K562 (cell line): ENCODE data around the gene ARPC4. TPM values are rescaled to one million over a fixed set of nuclear protein-coding genes. Genes with fewer than 3 reads are reported as not detected.
A peak's percentile ranks its signal among the peaks of the same experiment; 100 is the strongest.

Source experiments
- CCNT2 ChIP-seq: IDR thresholded peaks from 2 replicates; pipeline ENCODE4 v1.6.1; 2011; ENCODE audit warnings: borderline replicate concordance, low read depth, mild to moderate bottlenecking, moderate library complexity, mixed read lengths, low read length; ENCODE audit not compliant: insufficient read length; ENCODE audit errors: extremely low read depth
- CEBPG ChIP-seq, 3 experiments: fragments of 200-800 bp in 1 of 3; sonication (Bioruptor generic) in 1 of 3; sonication (generic) in 1 of 3; formaldehyde crosslinking in 1 of 3; IDR thresholded peaks in 2 of 3; conservative IDR thresholded peaks in 1 of 3; 2 replicates each; pipeline versions ENCODE4 v1.6.1 to v1.8.0; 2016 to 2022; ENCODE audit warnings: missing compliant biosample characterization in 2 of 3, missing genetic modification characterization in 2 of 3, mild to moderate bottlenecking in 1 of 3, missing genetic modification reagents in 1 of 3
- CSDE1 ChIP-seq, 2 experiments: fragments of 450-650 bp; IDR thresholded peaks; 2 replicates each; pipeline ENCODE4 v1.6.1; 2016; ENCODE audit warnings: mild to moderate bottlenecking in 1 of 2
- DIDO1 ChIP-seq: fragments of 450-650 bp; IDR thresholded peaks from 2 replicates; pipeline ENCODE4 v1.6.1; 2016; ENCODE audit warnings: low read depth, missing biosample characterization, missing genetic modification characterization
- FOXP1 ChIP-seq: sonication (generic); formaldehyde crosslinking; IDR thresholded peaks from 2 replicates; pipeline ENCODE4 v1.8.0; 2022; ENCODE audit warnings: mild to moderate bottlenecking, missing genetic modification reagents
- GTF2F1 ChIP-seq: IDR thresholded peaks from 2 replicates; pipeline ENCODE4 v1.6.1; 2011; ENCODE audit warnings: low read depth, low read length, improper control_type of control experiment
- HDAC1 ChIP-seq, 2 experiments: fragments of 450-650 bp; IDR thresholded peaks; 2 replicates each; pipeline ENCODE4 v1.6.1; 2016 to 2017; ENCODE audit warnings: inconsistent platforms in 1 of 2, mild to moderate bottlenecking in 1 of 2, moderate library complexity in 1 of 2
- KLF16 ChIP-seq: IDR thresholded peaks from 2 replicates; pipeline ENCODE4 v1.6.1; 2016; ENCODE audit warnings: antibody characterized with exemption
- KLF6 ChIP-seq: fragments of 250-450 bp; sonication (Bioruptor Pico); IDR thresholded peaks from 2 replicates; pipeline ENCODE4 v1.4.0; 2020; ENCODE audit warnings: mild to moderate bottlenecking, moderate library complexity, borderline replicate concordance
- LARP7 ChIP-seq: fragments of 450-650 bp; IDR thresholded peaks from 2 replicates; pipeline ENCODE4 v1.6.1; 2016
- MAFG ChIP-seq: fragments of 450-650 bp; conservative IDR thresholded peaks from 2 replicates; pipeline ENCODE4 v1.6.1; 2016; ENCODE audit warnings: missing genetic modification characterization, missing compliant biosample characterization
- MXI1 ChIP-seq: IDR thresholded peaks from 2 replicates; pipeline ENCODE4 v1.6.1; 2011; ENCODE audit warnings: low read depth, mild to moderate bottlenecking, improper control_type of control experiment, low read length
- NCOA1 ChIP-seq: fragments of 450-650 bp; IDR thresholded peaks from 2 replicates; pipeline ENCODE4 v1.6.1; 2016; ENCODE audit warnings: low read depth
- NCOA4 ChIP-seq: fragments of 450-650 bp; IDR thresholded peaks from 2 replicates; pipeline ENCODE4 v1.6.1; 2018; ENCODE audit warnings: mild to moderate bottlenecking; ENCODE audit not compliant: partially characterized antibody
- NFRKB ChIP-seq: fragments of 450-650 bp; IDR thresholded peaks from 2 replicates; pipeline ENCODE4 v1.6.1; 2016; ENCODE audit warnings: low read depth
- RBM22 ChIP-seq: fragments of 200-400 bp; formaldehyde crosslinking; IDR thresholded peaks from 2 replicates; pipeline ENCODE4 v1.6.1; 2018; ENCODE audit warnings: low read length, low read depth; ENCODE audit not compliant: poor library complexity, severe bottlenecking
- RHOXF2B ChIP-seq: fragments of 250-450 bp; sonication (Bioruptor Pico); conservative IDR thresholded peaks from 2 replicates; pipeline ENCODE4 v1.5.1; 2021
- SAP30 ChIP-seq: fragments of 200-600 bp; sonication (generic); IDR thresholded peaks from 2 replicates; pipeline ENCODE4 v1.6.1; 2012; ENCODE audit warnings: borderline replicate concordance, low read depth, mild to moderate bottlenecking, moderate library complexity, low read length, control low read depth, inconsistent platforms; ENCODE audit not compliant: insufficient read depth, poor library complexity, severe bottlenecking
- XRCC5 ChIP-seq: fragments of 200-400 bp; formaldehyde crosslinking; IDR thresholded peaks from 2 replicates; pipeline ENCODE4 v1.6.1; 2017; ENCODE audit warnings: low read depth, mild to moderate bottlenecking, low read length
- YY1 ChIP-seq, 3 experiments: IDR thresholded peaks; 2 replicates each; pipeline ENCODE4 v1.6.1; 2011; ENCODE audit warnings: low read length in 2 of 3, mild to moderate bottlenecking in 2 of 3, moderate library complexity in 2 of 3, borderline replicate concordance in 1 of 3, control low read depth in 1 of 3, low read depth in 1 of 3; ENCODE audit not compliant: insufficient read depth in 3 of 3, insufficient replicate concordance in 2 of 3, control insufficient read depth in 1 of 3, insufficient read length in 1 of 3; ENCODE audit errors: extremely low read depth in 1 of 3
- ZC3H11A ChIP-seq: IDR thresholded peaks from 2 replicates; pipeline ENCODE4 v1.6.1; 2012; ENCODE audit warnings: low read depth, low read length, improper control_type of control experiment
- ZEB2 ChIP-seq: fragments of 450-650 bp; IDR thresholded peaks from 2 replicates; pipeline ENCODE4 v1.6.1; 2016
- polyA plus RNA-seq, 8 experiments: library from polyadenylated mRNA; depleted of rRNA in 4 of 8; stranded (reverse) in 5 of 8; unstranded in 3 of 8; fragments of >200 nt; fragmentation: Nextera tagmentation in 2 of 8; fragmentation: Illumina TruSeq in 1 of 8; extraction: Ambion mirVana in 2 of 8; extraction: Trizol in 1 of 8; gene quantifications; 2 replicates each; pipeline versions ENCODE4 v1.2.1 to v1.2.3, GENCODE V29; 2011 to 2014; ENCODE audit warnings: inconsistent platforms in 1 of 8, missing spikeins in 1 of 8
- total RNA-seq, 7 experiments: library from RNA; depleted of rRNA in 6 of 7; stranded (reverse); fragments of >200 nt in 6 of 7; fragmentation: Illumina TruSeq in 2 of 7; extraction: Trizol in 2 of 7; gene quantifications; 2 replicates each; pipeline versions ENCODE4 v1.2.1 to v1.2.3, GENCODE V29; 2011 to 2021; ENCODE audit warnings: low replicate concordance in 1 of 7
- TF ChIP-seq, protein P1 (sequence below), 3 experiments: fragments of 200-800 bp in 1 of 3; sonication (Bioruptor generic) in 1 of 3; sonication (generic) in 1 of 3; formaldehyde crosslinking in 1 of 3; IDR thresholded peaks; 2 replicates each; pipeline versions ENCODE4 v1.6.1 to v1.8.0; 2016 to 2022; ENCODE audit warnings: mild to moderate bottlenecking in 2 of 3, missing compliant biosample characterization in 2 of 3, missing genetic modification characterization in 2 of 3, missing genetic modification reagents in 1 of 3
- TF ChIP-seq, protein P2 (sequence below): sonication (generic); formaldehyde crosslinking; IDR thresholded peaks from 2 replicates; pipeline ENCODE4 v1.8.0; 2022; ENCODE audit warnings: missing genetic modification reagents, mild to moderate bottlenecking, borderline replicate concordance

ARPC4 gene
- total and polyA plus RNA-seq, 9 of the 15 experiments (the other 6 are each of a cell fraction or from before 2014, with no cell fraction given) = 20.1 to 153 (median 119) TPM

GRCh38 chr3:9793161-9793781, 389 bp downstream of the ARPC4 start (continued):
- 0 out of 2 replicates have a peak, but pooled peaks have one; percentile 6 for TF ChIP-seq NCOA1
- TF ChIP-seq XRCC5 = no peak
- 0 out of 2 replicates have a peak, but pooled peaks have one; percentile 59 for TF ChIP-seq DIDO1 (tag)
- TF ChIP-seq CEBPG (CRISPR knock-in tag; IDR thresholded peaks at IDR 0.05) = peak; percentile 59; the same call in 1 of the 2 replicates
- 0 out of 4 replicates have a peak, but pooled peaks of 1 of the 2 experiments have one; percentile 22 for TF ChIP-seq CEBPG (tag; conservative IDR thresholded peaks at IDR 0.05 in 1 of 2, IDR thresholded peaks at IDR 0.05 in 1 of 2)
- no peak; a peak in 1 of 4 replicates for TF ChIP-seq CSDE1 (IDR thresholded peaks at IDR 0.05)
- TF ChIP-seq NFRKB = peak; percentile 65; the same call in 1 of the 2 replicates
- no peak for TF ChIP-seq LARP7
- TF ChIP-seq, protein P1, sequence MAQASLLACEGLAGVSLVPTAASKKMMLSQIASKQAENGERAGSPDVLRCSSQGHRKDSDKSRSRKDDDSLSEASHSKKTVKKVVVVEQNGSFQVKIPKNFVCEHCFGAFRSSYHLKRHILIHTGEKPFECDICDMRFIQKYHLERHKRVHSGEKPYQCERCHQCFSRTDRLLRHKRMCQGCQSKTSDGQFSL (CRISPR knock-in tag; IDR thresholded peaks at IDR 0.05) = 0 out of 2 replicates have a peak, but pooled peaks have one; percentile 22
- TF ChIP-seq, protein P1 (tag; IDR thresholded peaks at IDR 0.05) = no peak
- TF ChIP-seq RBM22 = no peak
- TF ChIP-seq GTF2F1 = no peak
- TF ChIP-seq KLF16 = no peak
- peak in 1 of 3 experiments; percentile 26 for TF ChIP-seq YY1 (IDR thresholded peaks at IDR 0.05; ENCODE audit: borderline replicate concordance in 1 of 3, control insufficient read depth in 1 of 3, extremely low read depth in 1 of 3, insufficient read depth in 3 of 3, insufficient read length in 1 of 3, insufficient replicate concordance in 2 of 3, low read depth in 1 of 3, low read length in 2 of 3)
- no peak for TF ChIP-seq NCOA4
- peak; percentile 44; the same call in 1 of the 2 replicates for TF ChIP-seq FOXP1 (CRISPR knock-in tag)
- no peak for TF ChIP-seq MAFG (tag)
- TF ChIP-seq HDAC1 (IDR thresholded peaks at IDR 0.05) = peak; percentile 85 to 91
- no peak for TF ChIP-seq CCNT2
- TF ChIP-seq KLF6 = no peak
- 0 out of 2 replicates have a peak, but pooled peaks have one; percentile 6 for TF ChIP-seq MXI1
- no peak for TF ChIP-seq ZEB2
- no peak for TF ChIP-seq ZC3H11A
- TF ChIP-seq, protein P2, sequence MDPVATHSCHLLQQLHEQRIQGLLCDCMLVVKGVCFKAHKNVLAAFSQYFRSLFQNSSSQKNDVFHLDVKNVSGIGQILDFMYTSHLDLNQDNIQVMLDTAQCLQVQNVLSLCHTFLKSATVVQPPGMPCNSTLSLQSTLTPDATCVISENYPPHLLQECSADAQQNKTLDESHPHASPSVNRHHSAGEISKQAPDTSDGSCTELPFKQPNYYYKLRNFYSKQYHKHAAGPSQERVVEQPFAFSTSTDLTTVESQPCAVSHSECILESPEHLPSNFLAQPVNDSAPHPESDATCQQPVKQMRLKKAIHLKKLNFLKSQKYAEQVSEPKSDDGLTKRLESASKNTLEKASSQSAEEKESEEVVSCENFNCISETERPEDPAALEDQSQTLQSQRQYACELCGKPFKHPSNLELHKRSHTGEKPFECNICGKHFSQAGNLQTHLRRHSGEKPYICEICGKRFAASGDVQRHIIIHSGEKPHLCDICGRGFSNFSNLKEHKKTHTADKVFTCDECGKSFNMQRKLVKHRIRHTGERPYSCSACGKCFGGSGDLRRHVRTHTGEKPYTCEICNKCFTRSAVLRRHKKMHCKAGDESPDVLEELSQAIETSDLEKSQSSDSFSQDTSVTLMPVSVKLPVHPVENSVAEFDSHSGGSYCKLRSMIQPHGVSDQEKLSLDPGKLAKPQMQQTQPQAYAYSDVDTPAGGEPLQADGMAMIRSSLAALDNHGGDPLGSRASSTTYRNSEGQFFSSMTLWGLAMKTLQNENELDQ (CRISPR knock-in tag) = peak; percentile 63; the same call in 1 of the 2 replicates
- TF ChIP-seq SAP30 = peak; percentile 84
- 0 out of 2 replicates have a peak, but pooled peaks have one; percentile 40 for TF ChIP-seq RHOXF2B (CRISPR knock-in tag)
